Measurements from ENCODE around the gene C1orf159.

DNA sequence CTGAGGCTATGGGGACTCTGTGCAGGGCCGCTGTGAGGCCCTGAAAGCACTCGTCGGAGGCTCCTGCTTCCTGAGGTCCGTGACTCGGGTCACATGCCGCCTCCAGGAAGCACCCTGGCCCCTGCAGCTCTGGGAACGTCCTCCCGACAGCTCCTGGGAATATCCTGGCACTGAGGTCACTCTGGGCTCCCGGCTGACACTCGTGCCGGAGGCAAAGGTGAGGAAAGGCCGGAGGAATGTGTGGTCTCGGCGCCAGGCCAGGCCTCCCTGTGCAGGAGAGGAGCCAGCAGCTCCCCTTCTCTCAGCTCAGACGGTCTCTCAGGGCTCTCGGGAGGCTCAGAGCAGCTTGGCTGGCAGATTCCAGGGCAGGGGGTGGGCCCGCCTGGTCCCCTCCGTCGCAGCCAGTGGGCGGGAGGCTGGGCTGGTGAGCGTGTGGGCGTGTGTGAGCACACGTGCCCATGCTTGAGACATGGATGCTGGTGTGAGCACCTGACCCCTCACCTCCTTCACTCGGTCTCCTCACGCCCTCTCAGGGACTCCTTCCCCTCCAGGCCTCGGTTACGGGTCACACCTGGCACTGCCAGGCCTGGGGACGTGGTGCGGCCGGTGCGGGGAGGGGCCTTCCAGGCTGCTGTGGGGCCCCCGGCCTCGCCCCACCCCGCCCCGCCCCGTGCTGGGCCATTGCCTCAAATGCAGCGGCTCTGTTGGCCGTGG is 36.3 kb downstream of the C1orf159 start:
- TF ChIP-seq ZNF224 (CRISPR knock-in tag; IDR thresholded peaks at IDR 0.05) (no peak), RAD21 (CRISPR knock-in tag; conservative IDR thresholded peaks at IDR 0.05 in 1 of 2, IDR thresholded peaks at IDR 0.05 in 1 of 2) (no peak), SMARCE1 (IDR thresholded peaks at IDR 0.05) (no peak), RFX5 (IDR thresholded peaks at IDR 0.05; ENCODE audit: low read depth, low read length) (no peak), ARID2 (IDR thresholded peaks at IDR 0.05) (no peak), CHD1 (IDR thresholded peaks at IDR 0.05; ENCODE audit: low read length) (no peak), CTCF (IDR thresholded peaks at IDR 0.05 in 2 of 3, conservative IDR thresholded peaks at IDR 0.05 in 1 of 3; ENCODE audit: insufficient read depth in 2 of 3, low read depth in 1 of 3, low read length in 3 of 3) (no peak), ZHX1 (conservative IDR thresholded peaks at IDR 0.05; ENCODE audit: low read length) (no peak), JUN (IDR thresholded peaks at IDR 0.05; ENCODE audit: borderline replicate concordance, low read depth, low read length) (0 out of 2 replicates have a peak, but pooled peaks have one; percentile 4), JUN (CRISPR knock-in tag; IDR thresholded peaks at IDR 0.05; ENCODE audit: borderline replicate concordance) (no peak), REST (IDR thresholded peaks at IDR 0.05; ENCODE audit: borderline replicate concordance) (no peak), REST (CRISPR knock-in tag; IDR thresholded peaks at IDR 0.05; ENCODE audit: low read depth) (no peak), CBFB (CRISPR knock-in tag; IDR thresholded peaks at IDR 0.05) (no peak)
- TF ChIP-seq, protein P1, sequence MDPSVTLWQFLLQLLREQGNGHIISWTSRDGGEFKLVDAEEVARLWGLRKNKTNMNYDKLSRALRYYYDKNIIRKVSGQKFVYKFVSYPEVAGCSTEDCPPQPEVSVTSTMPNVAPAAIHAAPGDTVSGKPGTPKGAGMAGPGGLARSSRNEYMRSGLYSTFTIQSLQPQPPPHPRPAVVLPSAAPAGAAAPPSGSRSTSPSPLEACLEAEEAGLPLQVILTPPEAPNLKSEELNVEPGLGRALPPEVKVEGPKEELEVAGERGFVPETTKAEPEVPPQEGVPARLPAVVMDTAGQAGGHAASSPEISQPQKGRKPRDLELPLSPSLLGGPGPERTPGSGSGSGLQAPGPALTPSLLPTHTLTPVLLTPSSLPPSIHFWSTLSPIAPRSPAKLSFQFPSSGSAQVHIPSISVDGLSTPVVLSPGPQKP (CRISPR knock-in tag; IDR thresholded peaks at IDR 0.05) = no peak
